GM23338 (cell line): ENCODE data around the gene RNF31. TPM values are rescaled to one million over a fixed set of nuclear protein-coding genes. Genes with fewer than 3 reads are reported as not detected.

Source experiments
- ATAC-seq: fragments of 200-7000 bp; cut with Tn5 transposase; 3 replicates; pipeline ENCODE4 v1.9.1; 2020
- DNase-seq: peaks from one replicate; pipeline ENCODE4 v3.0.0-alpha.2; 2015; ENCODE audit warnings: low spot score
- H2AFZ ChIP-seq: fragments of 200-600 bp; sonication (generic); 2 replicates; pipeline ENCODE4 v1.8.0; 2016; ENCODE audit warnings: antibody characterized with exemption, mild to moderate bottlenecking, moderate library complexity
- H3F3A ChIP-seq: fragments of 200-600 bp; sonication (generic); replicated peaks from 2 replicates; pipeline ENCODE4 v1.8.0; 2017; ENCODE audit warnings: antibody characterized with exemption, mixed run types, low read depth
- H3K27ac ChIP-seq: fragments of 200-600 bp; sonication (generic); 2 replicates; pipeline ENCODE4 v1.6.1; 2016; ENCODE audit warnings: low read depth
- H3K27me3 ChIP-seq: fragments of 200-600 bp; sonication (generic); 2 replicates; pipeline ENCODE4 v1.8.0; 2016; ENCODE audit warnings: mild to moderate bottlenecking, mixed run types, moderate library complexity; ENCODE audit not compliant: insufficient read depth
- H3K36me3 ChIP-seq: fragments of 200-600 bp; sonication (generic); 2 replicates; pipeline ENCODE4 v1.8.0; 2016; ENCODE audit warnings: mild to moderate bottlenecking; ENCODE audit not compliant: insufficient read depth
- H3K4me1 ChIP-seq: fragments of 200-600 bp; sonication (generic); 2 replicates; pipeline ENCODE4 v1.8.0; 2016; ENCODE audit warnings: mild to moderate bottlenecking, moderate library complexity; ENCODE audit not compliant: insufficient read depth
- H3K4me2 ChIP-seq: fragments of 200-600 bp; sonication (generic); 2 replicates; pipeline ENCODE4 v1.7.1; 2017; ENCODE audit warnings: mixed run types
- H3K4me3 ChIP-seq: fragments of 200-600 bp; sonication (generic); 2 replicates; pipeline ENCODE4 v1.6.1; 2016; ENCODE audit warnings: mixed run types
- H3K79me2 ChIP-seq: fragments of 200-600 bp; sonication (generic); replicated peaks from 2 replicates; pipeline ENCODE4 v1.8.0; 2017; ENCODE audit warnings: mild to moderate bottlenecking; ENCODE audit not compliant: insufficient read depth
- H3K9me2 ChIP-seq: fragments of 200-600 bp; sonication (generic); 2 replicates; pipeline ENCODE4 v1.8.0; 2017; ENCODE audit not compliant: insufficient read depth
- H4K20me1 ChIP-seq: fragments of 200-600 bp; sonication (generic); replicated peaks from 2 replicates; pipeline ENCODE4 v1.8.0; 2017; ENCODE audit warnings: mild to moderate bottlenecking; ENCODE audit not compliant: insufficient read depth
- H3K27ac Mint-ChIP-seq: 2 replicates; pipeline ENCODE4 v1.8.0; 2020; ENCODE audit warnings: inconsistent platforms, mild to moderate bottlenecking, moderate library complexity, mixed read lengths
- H3K27me3 Mint-ChIP-seq: 3 replicates; pipeline ENCODE4 v1.8.0; 2022; ENCODE audit warnings: low read depth, mild to moderate bottlenecking, moderate library complexity, mixed read lengths, inconsistent platforms; ENCODE audit not compliant: insufficient read depth, poor library complexity
- H3K36me3 Mint-ChIP-seq: 3 replicates; pipeline ENCODE4 v1.8.0; 2021; ENCODE audit warnings: low read depth, mild to moderate bottlenecking, inconsistent platforms, moderate library complexity, mixed read lengths
- H3K4me1 Mint-ChIP-seq: 3 replicates; pipeline ENCODE4 v1.8.0; 2020; ENCODE audit warnings: mild to moderate bottlenecking, inconsistent platforms, mixed read lengths
- H3K4me3 Mint-ChIP-seq: 3 replicates; pipeline ENCODE4 v1.8.0; 2021; ENCODE audit warnings: moderate library complexity, mild to moderate bottlenecking, inconsistent platforms, mixed read lengths
- H3K9me3 Mint-ChIP-seq: 3 replicates; pipeline ENCODE4 v1.8.0; 2020; ENCODE audit warnings: moderate library complexity, mild to moderate bottlenecking, inconsistent platforms, mixed read lengths
- CREB1 ChIP-seq: fragments of 250-450 bp; sonication (Bioruptor Pico); IDR thresholded peaks from 2 replicates; pipeline ENCODE4 v1.5.0; 2020; ENCODE audit warnings: low read depth, mild to moderate bottlenecking, moderate library complexity
- ETS1 ChIP-seq: IDR thresholded peaks from 2 replicates; pipeline ENCODE4 v1.6.1; 2016; ENCODE audit warnings: antibody characterized with exemption
- EZH2 ChIP-seq: fragments of 200-600 bp; sonication (generic); IDR thresholded peaks from one replicate; pipeline ENCODE4 v1.8.0; 2017; ENCODE audit warnings: antibody characterized with exemption, mild to moderate bottlenecking, low read depth; ENCODE audit not compliant: unreplicated experiment
- EZH2phosphoT487 ChIP-seq: fragments of 200-600 bp; sonication (generic); IDR thresholded peaks from one replicate; pipeline ENCODE4 v1.8.1; 2018; ENCODE audit warnings: antibody characterized with exemption; ENCODE audit not compliant: unreplicated experiment
- JUNB ChIP-seq: IDR thresholded peaks from one replicate; pipeline ENCODE4 v1.6.1; 2016; ENCODE audit warnings: antibody characterized with exemption; ENCODE audit not compliant: unreplicated experiment
- POLR2AphosphoS5 ChIP-seq: IDR thresholded peaks from 2 replicates; pipeline ENCODE4 v1.6.1; 2016; ENCODE audit warnings: antibody characterized with exemption, low read depth
- REST ChIP-seq: IDR thresholded peaks from one replicate; pipeline ENCODE4 v1.6.1; 2018; ENCODE audit warnings: antibody characterized with exemption; ENCODE audit not compliant: unreplicated experiment
- STAT1 ChIP-seq: IDR thresholded peaks from one replicate; pipeline ENCODE4 v1.6.1; 2016; ENCODE audit warnings: antibody characterized with exemption; ENCODE audit not compliant: unreplicated experiment
- ZNF114 ChIP-seq: fragments of 250-450 bp; sonication (Bioruptor Pico); IDR thresholded peaks from 2 replicates; pipeline ENCODE4 v1.5.0; 2020; ENCODE audit warnings: mild to moderate bottlenecking, moderate library complexity
- ZNF331 ChIP-seq: fragments of 250-450 bp; sonication (Bioruptor Pico); IDR thresholded peaks from 2 replicates; pipeline ENCODE4 v1.5.0; 2020; ENCODE audit warnings: low read depth, mild to moderate bottlenecking, moderate library complexity
- ZNF462 ChIP-seq: fragments of 250-450 bp; sonication (Bioruptor Pico); IDR thresholded peaks from 2 replicates; pipeline ENCODE4 v1.5.0; 2020; ENCODE audit warnings: mild to moderate bottlenecking, moderate library complexity
- polyA plus RNA-seq: library from polyadenylated mRNA; unstranded; fragments of >200 nt; fragmentation: Nextera tagmentation; extraction: Ambion mirVana; gene quantifications from 2 replicates; pipeline ENCODE4 v1.2.1, GENCODE V29; 2016
- total RNA-seq: library from RNA; depleted of rRNA; stranded (reverse); fragments of >200 nt; shearing (Covaris generic); gene quantifications from 2 replicates; pipeline ENCODE4 v1.2.3, GENCODE V29; 2014

RNF31 gene
- total and polyA plus RNA-seq, 2 experiments from 2014 or later, result 54.8 to 87.4 TPM

- peaks cover 46% of the 10 kb centered on the region for H3K79me2 ChIP-seq
- peaks cover 35% of the 10 kb centered on the region for H3K4me1 Mint-ChIP-seq
Measured at GRCh38 chr14:24143511-24143910, 3.8 kb upstream of the RNF31 start.

More at GRCh38 chr14:24143511-24143910, 3.8 kb upstream of the RNF31 start:
- no peak for DNase-seq
- Mint-ChIP-seq H3K27ac (no peak overlapping the region), H3K4me3 (no peak overlapping the region), H3K36me3 (peaks cover 49% of the 10 kb centered on the region), H3K27me3 (peaks cover 27% of the 10 kb centered on the region), H3K9me3 (no peaks in the 10 kb centered on the region)
- Histone ChIP-seq H3F3A (peaks cover 21% of the 10 kb centered on the region), H4K20me1 (peaks cover 16% of the 10 kb centered on the region), H3K36me3 (peaks cover 15% of the 10 kb centered on the region; the same call in 1 of the 2 replicates), H2AFZ (no peak overlapping the region), H3K27ac (no peak overlapping the region), H3K4me2 (no peak overlapping the region), H3K4me3 (no peak overlapping the region), H3K9me2 (no peaks in the 10 kb centered on the region), H3K4me1 (peaks cover 23% of the 10 kb centered on the region), H3K27me3 (no peaks in the 10 kb centered on the region)
- ATAC-seq, result no peak
- TF ChIP-seq CREB1 (CRISPR knock-in tag) (no peak), STAT1 (no peak), JUNB (no peak), EZH2phosphoT487 (no peak), ETS1 (no peak), POLR2AphosphoS5 (no peak), ZNF462 (CRISPR knock-in tag) (no peak), REST (no peak), ZNF331 (no peak), ZNF114 (no peak), EZH2 (no peak)
